HG03460 (cell line): Measurements from ENCODE around the gene OVOL1.
"Not testable (repeated sequence)": the region's sequence is repeated elsewhere in the genome, so short reads cannot be mapped to it uniquely, and the experiment has no call there.

Experiments
- ATAC-seq: cut with Tn5 transposase; IDR thresholded peaks from one replicate; pipeline ENCODE4 v1.9.1; 2021; ENCODE audit not compliant: unreplicated experiment

OVOL1 gene

GRCh38 chr11:65786786-65787636 is at the start of gene OVOL1:
TSS of gene OVOL1 (plus strand) at chr11:65787063. CDS start at chr11:65787374, 311 bp downstream.
- no peak for ATAC-seq

GRCh38 chr11:65739022-65739421 is 47.8 kb upstream of the OVOL1 start:
- no peak for ATAC-seq

- no peak for ATAC-seq
Observed at GRCh38 chr11:65741185-65741584, 45.7 kb upstream of the OVOL1 start.

- ATAC-seq, result no peak
Observed at GRCh38 chr11:65742353-65742752, 44.5 kb upstream of the OVOL1 start.

GRCh38 chr11:65743681-65744025 is 43.2 kb upstream of the OVOL1 start:
- no peak for ATAC-seq

- no peak for ATAC-seq
Observed at GRCh38 chr11:65744026-65744698, 42.7 kb upstream of the OVOL1 start.

- ATAC-seq, result no peak
Observed at GRCh38 chr11:65744699-65745042, 42.2 kb upstream of the OVOL1 start.

GRCh38 chr11:65745049-65745448 is 41.8 kb upstream of the OVOL1 start:
- no peak for ATAC-seq

GRCh38 chr11:65762169-65762568 is 24.7 kb upstream of the OVOL1 start:
- ATAC-seq, result not testable (repeated sequence)

GRCh38 chr11:65762816-65763215 is 24.0 kb upstream of the OVOL1 start:
- ATAC-seq, result not testable (repeated sequence)

GRCh38 chr11:65764434-65764833 is 22.4 kb upstream of the OVOL1 start:
- no peak for ATAC-seq

GRCh38 chr11:65766535-65766934 is 20.3 kb upstream of the OVOL1 start:
- ATAC-seq, result no peak

GRCh38 chr11:65767406-65767805 is 19.5 kb upstream of the OVOL1 start:
- ATAC-seq, result no peak

GRCh38 chr11:65767806-65768205 is 19.1 kb upstream of the OVOL1 start:
- not testable (repeated sequence) for ATAC-seq

- no peak for ATAC-seq
Observed at GRCh38 chr11:65770951-65771567, 15.8 kb upstream of the OVOL1 start.

GRCh38 chr11:65771589-65772112 is 15.2 kb upstream of the OVOL1 start:
- no peak for ATAC-seq

- ATAC-seq, result no peak
Observed at GRCh38 chr11:65773784-65774411, 13.0 kb upstream of the OVOL1 start.

- no peak for ATAC-seq
Observed at GRCh38 chr11:65774525-65775306, 12.1 kb upstream of the OVOL1 start.

GRCh38 chr11:65776196-65776595 is 10.7 kb upstream of the OVOL1 start:
- no peak for ATAC-seq

GRCh38 chr11:65776710-65777141 is 10.1 kb upstream of the OVOL1 start:
- ATAC-seq, result no peak

GRCh38 chr11:65777241-65777640 is 9.6 kb upstream of the OVOL1 start:
- no peak for ATAC-seq
